Measurements from ENCODE around the gene SRSF8. TPM values are rescaled to one million over a fixed set of nuclear protein-coding genes. Genes with fewer than 3 reads are reported as not detected.

SRSF8 gene
- total RNA-seq, 1 experiment from 2014 or later: 31.0 TPM

GRCh38 chr11:95067039-95067840, 521 bp downstream of the SRSF8 start:
- Histone ChIP-seq H3K4me1 (ENCODE audit: control insufficient read depth in 1 of 2, insufficient read depth in 2 of 2, low read length in 2 of 2) (peaks cover 14 to 16% of the 10 kb centered on the region in 2 experiments), H3K79me2 (ENCODE audit: insufficient read depth, low read length) (peaks cover 26% of the 10 kb centered on the region), H3K36me3 (ENCODE audit: control insufficient read depth in 1 of 2, insufficient read depth in 2 of 2, low read length in 2 of 2) (no peaks in the 10 kb centered on the region), H3K9me3 (ENCODE audit: control insufficient read depth in 1 of 2, insufficient read depth in 1 of 2, low read depth in 1 of 2, low read length in 2 of 2) (no peaks in the 10 kb centered on the region), H4K20me1 (ENCODE audit: insufficient read depth) (no peaks in the 10 kb centered on the region), H3K27ac (ENCODE audit: low read depth, low read length) (peak overlapping the region; percentile 96), H3K9ac (ENCODE audit: low read length) (peak overlapping the region; percentile 79), H3K9me2 (ENCODE audit: insufficient read depth) (no peaks in the 10 kb centered on the region), H2AFZ (ENCODE audit: low read depth, low read length, poor library complexity, severe bottlenecking) (no peak overlapping the region), H3K4me3 (replicated peaks in 1 of 2; ENCODE audit: low read depth in 1 of 2, low read length in 2 of 2) (peak overlapping the region; percentile 69 to 84), H3K4me2 (ENCODE audit: low read length) (peak overlapping the region; percentile 79), H3K27me3 (ENCODE audit: insufficient read depth, low read length) (no peaks in the 10 kb centered on the region)
- POLR2A ChIA-PET: interaction anchor here (0.6 to 3.1 kb wide), 22 partner anchors 9 to 724 kb away, joined by 3 to 36 read pairs (median 4); partner anchors contain the start of genes CEP57, CWC15, ENDOD1 and KDM4D
- peak; percentile 75 for ATAC-seq
- intact Hi-C loops (cut with micrococcal nuclease): loop anchor here (5.0 kb wide), 4 partner anchors 40 to 1360 kb away; partner anchors contain the start of gene FAM76B
- BruUV-seq (replicated peaks): no TSS peak
- DNase-seq (ENCODE audit: low read depth, low spot score): no peak
- CTCF ChIA-PET: interaction anchor here (0.8 to 3.4 kb wide), 12 partner anchors 11 to 445 kb away, joined by 3 to 23 read pairs (median 3); partner anchors contain the start of genes CWC15, ENDOD1 and KDM4D
- RAD21 ChIA-PET (ENCODE audit: low non-redundant PET in 1 of 2, low total read pairs in 2 of 2, uncharacterized antibody in 2 of 2, unreplicated experiment in 2 of 2): interaction anchor here (0.8 to 1.2 kb wide), 3 partner anchors 42 to 94 kb away, joined by 3 read pairs; partner anchors contain the start of genes CWC15 (in 1 of the 2) and KDM4D (in 1 of the 2)
- no peak for TF ChIP-seq FOSL1 (IDR thresholded peaks at IDR 0.05; ENCODE audit: low read depth)
- TF ChIP-seq CTCF (IDR thresholded peaks at IDR 0.05 in 2 of 3, conservative IDR thresholded peaks at IDR 0.05 in 1 of 3; ENCODE audit: borderline replicate concordance in 1 of 3, insufficient read depth in 1 of 3, low read depth in 2 of 3, low read length in 2 of 3): peak; percentile 21 to 43 (median 39); a peak in 4 of 6 replicates
- TF ChIP-seq RAD21 (IDR thresholded peaks at IDR 0.05; ENCODE audit: low read depth): peak; percentile 27
- no peak for TF ChIP-seq EGR1 (IDR thresholded peaks at IDR 0.05; ENCODE audit: low read depth)
- peak; percentile 57; the same call in 1 of the 2 replicates for TF ChIP-seq CBX3 (IDR thresholded peaks at IDR 0.05; ENCODE audit: low read depth)
- no peak for TF ChIP-seq ZBTB33 (IDR thresholded peaks at IDR 0.05; ENCODE audit: extremely low read depth, insufficient replicate concordance, low read length)
- no peak; the same call in none of the 2 replicates for TF ChIP-seq POLR2AphosphoS5 (IDR thresholded peaks at IDR 0.05; ENCODE audit: low read depth, low read length)
- TF ChIP-seq EZH2 (IDR thresholded peaks at IDR 0.05): no peak
- peak; percentile 80 for TF ChIP-seq POLR2A (IDR thresholded peaks at IDR 0.05; ENCODE audit: borderline replicate concordance, extremely low read depth, insufficient read depth, insufficient read length)
- TF ChIP-seq ZFX (IDR thresholded peaks at IDR 0.05): peak; percentile 63
- TF ChIP-seq ELF1 (IDR thresholded peaks at IDR 0.05; ENCODE audit: borderline replicate concordance, low read depth): 0 out of 2 replicates have a peak, but pooled peaks have one; percentile 22
- peak; percentile 89 for TF ChIP-seq YY1 (IDR thresholded peaks at IDR 0.05; ENCODE audit: extremely low read depth, insufficient replicate concordance, low read depth, low read length)
- TF ChIP-seq SIN3A (IDR thresholded peaks at IDR 0.05; ENCODE audit: low read depth): peak; percentile 23
- TF ChIP-seq ATF3 (IDR thresholded peaks at IDR 0.05): no peak; the same call in 1 of the 2 replicates
- TF ChIP-seq ZNF274 (IDR thresholded peaks at IDR 0.05; ENCODE audit: low read depth, low read length): no peak
- no peak for TF ChIP-seq SRF (IDR thresholded peaks at IDR 0.05; ENCODE audit: low read depth)
- peak; percentile 11; the same call in 1 of the 2 replicates for TF ChIP-seq SP1 (IDR thresholded peaks at IDR 0.05; ENCODE audit: low read depth)
- no peak for TF ChIP-seq TCF7L2 (IDR thresholded peaks at IDR 0.05; ENCODE audit: borderline replicate concordance, extremely low read depth, insufficient read depth, insufficient read length)
- TF ChIP-seq JUND (IDR thresholded peaks at IDR 0.05): no peak
- no peak for TF ChIP-seq EZH2phosphoT487 (IDR thresholded peaks at IDR 0.05; ENCODE audit: borderline replicate concordance)
